Astrocyte of the spinal cord (primary cell): ENCODE results near the gene PRKCE.

ENCODE experiments used
- DNase-seq: peaks from one replicate; pipeline ENCODE4 v3.0.0; 2011; ENCODE audit warnings: low read depth, low spot score
- H3K4me3 ChIP-seq: 2 replicates; pipeline ENCODE4 v1.5.1; 2011; ENCODE audit warnings: low read depth, mild to moderate bottlenecking, low read length, moderate library complexity
- CTCF ChIP-seq: IDR thresholded peaks from 2 replicates; pipeline ENCODE4 v1.5.1; 2012; ENCODE audit warnings: low read depth, mild to moderate bottlenecking, low read length, inconsistent platforms
- in situ Hi-C: cut with HindIII; loops from 2 replicates; pipeline ENCODE4 v1.10.0; 2017; ENCODE audit warnings: low sequenced_read_pairs

The PRKCE gene

GRCh38 chr2:46086578-46087070 lies 435.1 kb downstream of the PRKCE start:
- no peak for DNase-seq
- TF ChIP-seq CTCF, result no peak
- in situ Hi-C loops, result no loop called here
- no peak overlapping the region for H3K4me3 ChIP-seq

GRCh38 chr2:46087492-46087891 lies 436.0 kb downstream of the PRKCE start:
- TF ChIP-seq CTCF, result no peak
- no peak for DNase-seq
- in situ Hi-C loops, result no loop called here
- H3K4me3 ChIP-seq, result no peak overlapping the region

GRCh38 chr2:46091004-46091403 lies 439.5 kb downstream of the PRKCE start:
- TF ChIP-seq CTCF, result no peak
- no peak for DNase-seq
- in situ Hi-C loops, result no loop called here
- H3K4me3 ChIP-seq, result no peak overlapping the region

- in situ Hi-C loops, result no loop called here
- H3K4me3 ChIP-seq, result no peak overlapping the region
- TF ChIP-seq CTCF, result no peak
- DNase-seq, result no peak
These were observed 440.6 kb downstream of the PRKCE start for GRCh38 chr2:46091961-46092667.

- DNase-seq, result no peak
- no peak overlapping the region for H3K4me3 ChIP-seq
- in situ Hi-C loops, result no loop called here
- TF ChIP-seq CTCF, result no peak
These were observed 443.2 kb downstream of the PRKCE start for GRCh38 chr2:46094689-46095088.

- in situ Hi-C loops, result no loop called here
- TF ChIP-seq CTCF, result no peak
These were observed 444.4 kb downstream of the PRKCE start for GRCh38 chr2:46095830-46096229.

More at GRCh38 chr2:46095830-46096229, 444.4 kb downstream of the PRKCE start:
- no peak overlapping the region for H3K4me3 ChIP-seq
- DNase-seq, result no peak
